CD8-positive, alpha-beta memory T cell (primary cell): ENCODE measurements around the gene DCX. TPM values are rescaled to one million over a fixed set of nuclear protein-coding genes. Genes with fewer than 3 reads are reported as not detected.

Source experiments
- CTCF ChIA-PET: fragments of 350-600 bp; sonication (Branson Sonifier 250); formaldehyde crosslinking; loops from one replicate; lab custom pipeline; 2021; ENCODE audit warnings: antibody characterized with exemption; lab: Charles Lee
- POLR2A ChIA-PET: fragments of 350-600 bp; sonication (Branson Sonifier 250); formaldehyde crosslinking; loops from one replicate; lab custom pipeline; 2021; ENCODE audit warnings: antibody characterized with exemption; lab: Charles Lee
- DNase-seq, 5 donors: peaks; one replicate each; pipeline versions ENCODE4 v3.0.0 to v3.0.0-alpha.2; 2020 to 2022; ENCODE audit warnings: mixed read lengths in 1 of 5
- H3K27ac ChIP-seq: one replicate; pipeline ENCODE4 v1.7.0; 2013; ENCODE audit warnings: low read depth, mild to moderate bottlenecking, low read length, moderate library complexity
- H3K27me3 ChIP-seq: 2 replicates; pipeline ENCODE4 v1.7.0; 2013; ENCODE audit warnings: low read length, mild to moderate bottlenecking; ENCODE audit not compliant: insufficient read depth, poor library complexity, severe bottlenecking
- H3K36me3 ChIP-seq: 2 replicates; pipeline ENCODE4 v1.7.0; 2013; ENCODE audit warnings: mild to moderate bottlenecking, low read length, moderate library complexity; ENCODE audit not compliant: insufficient read depth
- H3K4me1 ChIP-seq: 2 replicates; pipeline ENCODE4 v1.7.0; 2013; ENCODE audit warnings: mild to moderate bottlenecking, low read length, moderate library complexity; ENCODE audit not compliant: insufficient read depth
- H3K4me3 ChIP-seq: 2 replicates; pipeline ENCODE4 v1.7.0; 2013; ENCODE audit warnings: mild to moderate bottlenecking, low read length
- H3K9me3 ChIP-seq: 2 replicates; pipeline ENCODE4 v1.7.0; 2013; ENCODE audit warnings: mild to moderate bottlenecking, low read length
- H3K27ac Mint-ChIP-seq, 8 donors: one replicate each; pipeline ENCODE4 v1.8.0; 2020 to 2021; ENCODE audit warnings: mixed read lengths in 8 of 8, mild to moderate bottlenecking in 6 of 8, inconsistent platforms in 3 of 8, moderate library complexity in 3 of 8
- H3K27me3 Mint-ChIP-seq, 2 donors: one replicate each; pipeline ENCODE4 v1.8.0; 2020 to 2021; ENCODE audit warnings: mixed read lengths in 2 of 2, mild to moderate bottlenecking in 1 of 2, moderate library complexity in 1 of 2
- H3K36me3 Mint-ChIP-seq, 3 donors: one replicate each; pipeline ENCODE4 v1.8.0; 2020 to 2021; ENCODE audit warnings: mixed read lengths in 3 of 3, inconsistent platforms in 1 of 3, mild to moderate bottlenecking in 1 of 3
- H3K4me1 Mint-ChIP-seq, 3 donors: one replicate each; pipeline ENCODE4 v1.8.0; 2020 to 2021; ENCODE audit warnings: mixed read lengths in 3 of 3, inconsistent platforms in 1 of 3, mild to moderate bottlenecking in 1 of 3
- H3K4me3 Mint-ChIP-seq, 7 donors: one replicate each; pipeline ENCODE4 v1.8.0; 2020 to 2021; ENCODE audit warnings: mixed read lengths in 7 of 7, mild to moderate bottlenecking in 6 of 7, moderate library complexity in 4 of 7, inconsistent platforms in 2 of 7
- H3K9me3 Mint-ChIP-seq, 5 donors: one replicate each; pipeline ENCODE4 v1.8.0; 2020 to 2022; ENCODE audit warnings: mixed read lengths in 5 of 5, mild to moderate bottlenecking in 3 of 5, moderate library complexity in 2 of 5, inconsistent platforms in 1 of 5
- polyA plus RNA-seq: library from polyadenylated mRNA; unstranded; fragments of 300-500 nt; fragmentation: Illumina TruSeq; gene quantifications from one replicate; pipeline ENCODE4 v1.2.3, GENCODE V29; 2021
- total RNA-seq, 2 experiments: library from RNA; stranded (reverse); gene quantifications; one replicate each; pipeline ENCODE4 v1.2.3, GENCODE V29; 2021

The DCX gene
- total and polyA plus RNA-seq, 3 experiments from 2014 or later = not detected

GRCh38 chrX:111288841-111289240 is 123.2 kb downstream of the DCX start:
- ChIA-PET POLR2A (no interaction called here), CTCF (no interaction called here)
- H3K9me3 Mint-ChIP-seq = no peaks in the 10 kb centered on the region
- peaks cover 8% of the 10 kb centered on the region in 2 donors for H3K27me3 Mint-ChIP-seq
- no peaks in the 10 kb centered on the region for H3K4me1 Mint-ChIP-seq
- Histone ChIP-seq H3K27me3 (no peaks in the 10 kb centered on the region), H3K4me3 (no peak overlapping the region), H3K4me1 (no peaks in the 10 kb centered on the region), H3K9me3 (no peaks in the 10 kb centered on the region), H3K36me3 (no peaks in the 10 kb centered on the region), H3K27ac (no peak overlapping the region)
- H3K27ac Mint-ChIP-seq = no peak overlapping the region
- DNase-seq = no peak
- H3K4me3 Mint-ChIP-seq = no peak overlapping the region
- no peaks in the 10 kb centered on the region for H3K36me3 Mint-ChIP-seq

- H3K27me3 Mint-ChIP-seq = peaks cover 0 to 5% of the 10 kb centered on the region in 2 donors
- H3K4me3 Mint-ChIP-seq = no peak overlapping the region
- CTCF ChIA-PET = no interaction called here
- no peaks in the 10 kb centered on the region for H3K27me3 ChIP-seq
- no peaks in the 10 kb centered on the region for H3K36me3 ChIP-seq
- no peak overlapping the region for H3K27ac Mint-ChIP-seq
- POLR2A ChIA-PET = no interaction called here
- no peaks in the 10 kb centered on the region for H3K9me3 ChIP-seq
- no peaks in the 10 kb centered on the region for H3K36me3 Mint-ChIP-seq
- H3K9me3 Mint-ChIP-seq = peaks cover 0 to 2% (median 0%) of the 10 kb centered on the region in 5 donors
- H3K4me1 ChIP-seq = no peaks in the 10 kb centered on the region
- no peaks in the 10 kb centered on the region for H3K4me1 Mint-ChIP-seq
- DNase-seq = no peak
- no peak overlapping the region for H3K4me3 ChIP-seq
- H3K27ac ChIP-seq = no peak overlapping the region
Observed at GRCh38 chrX:111284631-111285293, 127.2 kb downstream of the DCX start.

DNA sequence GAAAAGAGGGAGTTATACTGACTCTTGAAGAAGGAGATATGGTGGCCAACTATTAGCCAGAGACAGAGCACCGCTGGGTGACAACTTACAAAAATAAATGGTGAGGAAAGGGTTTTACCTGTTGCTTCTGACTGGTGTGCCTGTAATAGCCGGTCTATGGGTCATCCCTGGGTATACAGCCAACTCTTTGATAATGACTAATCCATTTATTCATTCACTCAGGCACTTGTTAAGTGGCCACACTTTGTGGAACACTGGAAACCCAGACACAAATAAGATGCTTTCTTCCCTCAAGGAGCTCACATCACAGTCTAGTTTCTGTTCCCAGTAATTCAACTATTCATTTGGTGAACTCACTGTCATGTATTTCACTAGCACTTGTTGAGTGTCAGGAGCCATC is 128.5 kb downstream of the DCX start:
- H3K4me1 ChIP-seq = no peaks in the 10 kb centered on the region
- Mint-ChIP-seq H3K9me3 (peaks cover 0 to 2% (median 0%) of the 10 kb centered on the region in 5 donors), H3K4me3 (no peak overlapping the region), H3K27ac (no peak overlapping the region), H3K36me3 (no peaks in the 10 kb centered on the region), H3K4me1 (no peaks in the 10 kb centered on the region), H3K27me3 (peaks cover 0 to 5% of the 10 kb centered on the region in 2 donors)
- H3K27me3 ChIP-seq = no peaks in the 10 kb centered on the region
- DNase-seq = no peak
- ChIA-PET POLR2A (no interaction called here), CTCF (no interaction called here)
- H3K4me3 ChIP-seq = no peak overlapping the region
- H3K36me3 ChIP-seq = no peaks in the 10 kb centered on the region
- H3K9me3 ChIP-seq = no peaks in the 10 kb centered on the region
- no peak overlapping the region for H3K27ac ChIP-seq

DNA sequence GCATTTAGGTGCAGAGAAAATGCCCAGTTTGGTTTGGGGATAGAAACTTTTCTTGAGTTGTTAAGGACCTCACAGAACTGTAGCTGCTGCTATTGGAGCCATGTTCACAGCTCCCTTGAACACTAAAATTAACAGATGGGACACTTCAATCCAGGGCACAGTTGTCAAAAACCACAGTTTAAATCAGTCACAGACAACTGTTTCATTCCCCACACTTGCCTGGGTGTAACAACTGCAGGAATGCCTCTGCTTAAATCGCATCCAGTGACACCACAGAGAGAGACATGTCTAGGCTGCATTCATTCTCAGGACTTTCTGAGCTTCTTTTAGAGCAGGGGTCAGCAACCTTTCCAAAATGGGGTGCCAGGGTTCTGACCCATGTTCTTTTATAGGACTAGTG is 129.0 kb downstream of the DCX start:
- peaks cover 0 to 2% (median 0%) of the 10 kb centered on the region in 5 donors for H3K9me3 Mint-ChIP-seq
- no peaks in the 10 kb centered on the region for H3K9me3 ChIP-seq
- no peaks in the 10 kb centered on the region for H3K4me1 ChIP-seq
- ChIA-PET CTCF (no interaction called here), POLR2A (no interaction called here)
- no peaks in the 10 kb centered on the region for H3K4me1 Mint-ChIP-seq
- H3K27ac ChIP-seq = no peak overlapping the region
- no peak overlapping the region for H3K27ac Mint-ChIP-seq
- no peak overlapping the region for H3K4me3 Mint-ChIP-seq
- no peaks in the 10 kb centered on the region for H3K27me3 ChIP-seq
- no peaks in the 10 kb centered on the region for H3K36me3 ChIP-seq
- DNase-seq = no peak
- peaks cover 0 to 5% of the 10 kb centered on the region in 2 donors for H3K27me3 Mint-ChIP-seq
- H3K36me3 Mint-ChIP-seq = no peaks in the 10 kb centered on the region
- no peak overlapping the region for H3K4me3 ChIP-seq

DNA sequence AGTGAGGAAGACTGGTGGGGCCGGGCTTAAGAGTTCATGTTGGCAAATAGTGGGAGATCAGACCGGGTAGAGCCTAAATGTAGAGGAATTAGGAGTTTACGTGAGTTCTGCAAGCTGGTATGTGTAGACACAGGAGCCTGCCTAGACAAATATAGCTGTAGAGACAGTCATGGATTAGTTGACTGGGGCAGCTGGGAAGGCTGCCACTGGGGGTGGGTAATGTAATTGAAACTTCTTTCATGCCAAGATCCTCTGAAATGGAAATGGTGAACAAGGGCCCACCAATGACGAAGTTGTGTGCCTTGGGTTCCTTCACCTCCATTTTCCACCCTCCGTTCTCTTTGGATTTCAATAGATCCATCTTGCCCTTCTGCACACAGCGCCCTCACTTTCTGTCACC is 129.9 kb downstream of the DCX start:
- Mint-ChIP-seq H3K27me3 (no peaks in the 10 kb centered on the region), H3K9me3 (peaks cover 0 to 2% (median 0%) of the 10 kb centered on the region in 5 donors), H3K4me1 (no peaks in the 10 kb centered on the region), H3K27ac (peak overlapping the region in 1 of 8 donors; percentile 24), H3K36me3 (no peaks in the 10 kb centered on the region), H3K4me3 (no peak overlapping the region)
- ChIA-PET CTCF (no interaction called here), POLR2A (no interaction called here)
- no peak for DNase-seq
- Histone ChIP-seq H3K27ac (no peak overlapping the region), H3K36me3 (no peaks in the 10 kb centered on the region), H3K4me1 (no peaks in the 10 kb centered on the region), H3K9me3 (no peaks in the 10 kb centered on the region), H3K27me3 (no peaks in the 10 kb centered on the region), H3K4me3 (no peak overlapping the region)

DNA sequence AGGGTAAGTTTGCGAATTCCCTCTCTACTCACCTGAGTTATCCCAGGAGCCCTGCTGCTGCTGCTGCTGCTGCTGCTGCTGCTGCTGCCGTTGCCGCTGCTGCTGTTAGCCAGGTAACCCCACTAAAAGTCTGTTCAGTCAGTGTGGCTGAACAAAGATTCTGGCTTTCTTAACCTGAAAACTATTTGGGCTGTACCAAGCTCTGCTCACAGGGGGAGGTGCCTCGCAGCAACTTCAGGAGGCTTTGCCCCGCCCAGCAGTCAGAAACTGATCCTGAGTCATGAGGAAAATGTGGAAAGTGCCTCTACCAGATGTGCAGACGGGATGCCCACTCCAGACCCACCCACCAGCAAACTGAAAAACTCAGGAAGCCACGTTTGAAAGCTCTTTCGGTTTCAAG is 141.7 kb downstream of the DCX start, which contains the start of gene CAPN6:
Gene CAPN6, minus strand, starts transcription at position 145 of the 400 bp plus-strand sequence. CDS start 6,547 bp downstream, outside the sequence.
- no peak within 1 kb of the TSS for H3K4me3 Mint-ChIP-seq
- H3K4me3 ChIP-seq = no peak within 1 kb of the TSS
- POLR2A ChIA-PET = no interaction called here
- H3K4me1 ChIP-seq = no peaks in the 10 kb centered on the region
- H3K27me3 ChIP-seq = no peaks in the 10 kb centered on the region
- no peaks in the 10 kb centered on the region for H3K36me3 Mint-ChIP-seq
- no peak for DNase-seq
- H3K9me3 Mint-ChIP-seq = no peaks in the 10 kb centered on the region
- peak within 1 kb of the TSS in 1 of 8 donors; percentile 24 for H3K27ac Mint-ChIP-seq
- H3K9me3 ChIP-seq = no peaks in the 10 kb centered on the region
- no peaks in the 10 kb centered on the region for H3K4me1 Mint-ChIP-seq
- peaks cover 8 to 12% of the 10 kb centered on the region in 2 donors for H3K27me3 Mint-ChIP-seq
- H3K27ac ChIP-seq = no peak within 1 kb of the TSS
- CTCF ChIA-PET = no interaction called here
- no peaks in the 10 kb centered on the region for H3K36me3 ChIP-seq

DNA sequence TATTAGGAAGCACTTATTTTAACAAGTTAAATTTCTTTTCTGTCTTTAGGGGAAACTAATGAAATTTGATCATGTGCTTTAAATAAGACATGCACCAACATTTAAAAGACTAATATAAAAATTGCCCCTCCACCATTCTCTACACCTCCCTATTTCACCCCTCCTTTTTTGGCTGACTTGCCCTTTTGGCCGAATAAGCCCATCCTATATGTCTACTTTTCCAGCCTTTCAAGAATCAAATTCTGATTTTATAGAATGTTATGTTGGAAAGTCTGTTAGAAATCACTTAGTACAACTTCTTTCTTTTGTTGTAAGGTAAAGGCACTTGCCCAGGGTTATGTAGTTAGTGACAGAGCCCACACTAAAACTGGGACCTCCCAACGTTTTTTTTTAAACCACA is 143.5 kb downstream of the DCX start:
- H3K9me3 Mint-ChIP-seq = no peaks in the 10 kb centered on the region
- DNase-seq = no peak
- Histone ChIP-seq H3K9me3 (no peaks in the 10 kb centered on the region), H3K27ac (no peak overlapping the region), H3K4me3 (no peak overlapping the region), H3K27me3 (no peaks in the 10 kb centered on the region), H3K4me1 (no peaks in the 10 kb centered on the region), H3K36me3 (no peaks in the 10 kb centered on the region)
- peaks cover 0 to 10% of the 10 kb centered on the region in 2 donors for H3K27me3 Mint-ChIP-seq
- ChIA-PET POLR2A (no interaction called here), CTCF (no interaction called here)
- no peak overlapping the region for H3K27ac Mint-ChIP-seq
- H3K4me1 Mint-ChIP-seq = no peaks in the 10 kb centered on the region
- no peaks in the 10 kb centered on the region for H3K36me3 Mint-ChIP-seq
- H3K4me3 Mint-ChIP-seq = no peak overlapping the region

- no peaks in the 10 kb centered on the region for H3K36me3 ChIP-seq
- no peak overlapping the region for H3K27ac ChIP-seq
- CTCF ChIA-PET = no interaction called here
- POLR2A ChIA-PET = no interaction called here
- Mint-ChIP-seq H3K4me3 (no peak overlapping the region), H3K9me3 (no peaks in the 10 kb centered on the region), H3K36me3 (no peaks in the 10 kb centered on the region), H3K27ac (no peak overlapping the region), H3K27me3 (peaks cover 0 to 9% of the 10 kb centered on the region in 2 donors), H3K4me1 (no peaks in the 10 kb centered on the region)
- no peaks in the 10 kb centered on the region for H3K4me1 ChIP-seq
- no peaks in the 10 kb centered on the region for H3K27me3 ChIP-seq
- no peak overlapping the region for H3K4me3 ChIP-seq
- H3K9me3 ChIP-seq = no peaks in the 10 kb centered on the region
- no peak for DNase-seq
Observed at GRCh38 chrX:111265486-111265885, 146.5 kb downstream of the DCX start.
